ENCODE results near the gene RAB40B.

The RAB40B gene

GRCh38 chr17:82681547-82681946 is 17.0 kb downstream of the RAB40B start:
- DNase-seq (ENCODE audit: low read depth), result no peak
- no peak overlapping the region for H3K4me3 ChIP-seq (replicated peaks; ENCODE audit: low read depth, low read length)
- no peak for TF ChIP-seq CTCF (IDR thresholded peaks at IDR 0.05; ENCODE audit: low read length, missing control alignments)

- H3K4me3 ChIP-seq (replicated peaks; ENCODE audit: low read depth, low read length), result no peak overlapping the region
- DNase-seq (ENCODE audit: low read depth), result no peak
- TF ChIP-seq CTCF (IDR thresholded peaks at IDR 0.05; ENCODE audit: low read length, missing control alignments), result no peak
Measured at GRCh38 chr17:82679586-82680465, 18.7 kb downstream of the RAB40B start.

DNA sequence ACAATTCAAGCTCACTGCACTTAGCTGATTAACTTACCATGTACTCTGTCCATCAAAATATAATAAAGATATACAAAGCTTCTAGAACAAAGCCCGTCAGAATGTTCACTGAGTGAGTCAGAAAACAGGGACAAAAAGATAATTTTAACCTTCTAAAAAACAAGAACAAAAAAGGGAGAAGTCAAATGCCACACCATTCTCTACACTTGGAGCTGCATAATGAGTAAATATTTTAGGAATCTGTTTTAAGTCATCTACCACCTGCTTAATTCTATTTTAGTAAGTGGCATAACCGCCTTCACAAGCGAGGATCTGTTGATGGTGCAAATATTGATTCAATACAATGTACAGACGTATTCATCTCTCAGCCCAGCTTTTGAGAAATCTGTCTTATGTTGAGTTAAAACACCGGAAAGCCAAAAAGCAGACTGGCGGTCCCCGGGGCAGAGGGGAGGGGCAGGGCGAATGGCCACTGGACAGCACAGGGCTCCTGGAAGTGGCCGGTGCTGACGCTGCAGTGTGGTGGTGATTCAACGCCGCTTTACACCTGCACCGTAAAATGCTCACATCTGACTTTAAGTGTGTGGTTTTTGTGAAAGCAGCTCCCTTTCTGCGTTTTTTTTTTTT is 20.1 kb downstream of the RAB40B start:
- no peak overlapping the region for H3K4me3 ChIP-seq (replicated peaks; ENCODE audit: low read depth, low read length)
- TF ChIP-seq CTCF (IDR thresholded peaks at IDR 0.05; ENCODE audit: low read length, missing control alignments), result no peak
- no peak for DNase-seq (ENCODE audit: low read depth)

DNA sequence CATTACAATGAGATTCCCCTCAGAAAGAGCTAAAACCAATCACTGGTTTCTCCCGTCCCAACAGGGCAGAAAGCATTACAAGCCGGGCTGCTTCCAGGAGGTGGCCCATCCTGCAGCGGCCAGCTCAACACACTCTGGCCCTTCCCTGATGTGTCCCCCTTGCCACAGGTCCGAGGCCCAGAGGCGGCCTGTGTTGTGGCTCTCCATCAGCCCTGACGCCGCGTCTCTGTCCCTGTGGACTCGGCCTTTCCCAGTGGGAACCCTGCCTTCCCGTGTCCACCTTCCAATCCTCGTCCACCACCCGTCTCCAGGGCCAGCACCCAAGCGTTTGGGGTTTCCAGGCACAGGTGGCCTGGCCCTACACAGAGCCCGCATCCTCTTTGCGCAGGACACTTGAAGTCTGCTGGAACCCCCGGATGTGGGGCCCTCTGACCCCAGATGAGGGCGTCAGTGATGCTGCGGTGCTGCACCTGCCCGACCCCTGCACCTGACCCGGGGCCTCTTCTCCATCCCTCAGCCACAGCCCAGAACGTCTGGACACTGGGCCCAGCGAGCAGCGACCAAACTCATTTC is 21.1 kb downstream of the RAB40B start:
- no peak for DNase-seq (ENCODE audit: low read depth)
- H3K4me3 ChIP-seq (replicated peaks; ENCODE audit: low read depth, low read length), result no peak overlapping the region
- no peak for TF ChIP-seq CTCF (IDR thresholded peaks at IDR 0.05; ENCODE audit: low read length, missing control alignments)

GRCh38 chr17:82675476-82676245 is 22.8 kb downstream of the RAB40B start:
- DNase-seq (ENCODE audit: low read depth), result no peak
- no peak for TF ChIP-seq CTCF (IDR thresholded peaks at IDR 0.05; ENCODE audit: low read length, missing control alignments)
- no peak overlapping the region for H3K4me3 ChIP-seq (replicated peaks; ENCODE audit: low read depth, low read length)

DNA sequence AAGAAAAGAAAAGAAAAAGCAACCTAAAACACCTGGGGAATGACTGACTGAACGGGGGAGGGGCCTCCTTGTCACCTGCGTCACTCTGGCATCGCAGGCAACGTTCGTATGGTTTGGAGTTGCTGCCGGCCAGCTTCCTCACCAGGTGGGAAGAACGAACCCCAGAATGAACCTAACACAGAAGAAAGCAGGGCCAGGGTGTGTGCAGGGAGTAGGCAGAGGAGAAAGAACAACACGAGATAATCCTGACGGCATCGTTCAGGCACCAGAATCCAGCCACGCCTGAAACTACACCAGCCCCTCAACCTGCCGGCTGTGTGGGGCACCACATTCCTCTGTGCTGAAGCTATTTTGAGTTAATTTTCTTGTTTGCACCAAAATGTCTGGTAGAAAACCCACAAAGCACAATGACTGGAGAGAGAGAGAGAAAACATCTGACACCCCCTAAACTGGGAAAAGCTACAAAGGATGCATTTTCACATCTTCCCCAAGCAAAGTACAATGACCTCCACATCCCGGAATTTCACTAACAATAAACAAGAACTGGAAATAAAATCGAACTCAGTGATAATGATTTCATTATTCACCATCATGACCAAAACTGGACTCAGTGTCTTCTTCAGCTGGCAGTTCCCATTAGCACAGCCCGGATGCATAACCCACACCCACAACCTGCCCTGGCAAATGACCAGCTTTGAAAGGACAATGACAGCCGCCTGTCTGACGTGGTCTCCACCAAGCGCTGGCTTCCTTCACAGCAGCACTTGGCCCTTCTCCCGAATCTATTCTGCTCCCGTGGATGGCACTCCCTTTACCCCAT is 23.6 kb downstream of the RAB40B start:
- no peak overlapping the region for H3K4me3 ChIP-seq (replicated peaks; ENCODE audit: low read depth, low read length)
- DNase-seq (ENCODE audit: low read depth), result no peak
- no peak for TF ChIP-seq CTCF (IDR thresholded peaks at IDR 0.05; ENCODE audit: low read length, missing control alignments)
